ENCODE results near the gene ARHGEF3. TPM values are rescaled to one million over a fixed set of nuclear protein-coding genes. Genes with fewer than 3 reads are reported as not detected.

The ARHGEF3 gene
- total RNA-seq, 1 donor from 2014 or later: 72.2 TPM

DNA sequence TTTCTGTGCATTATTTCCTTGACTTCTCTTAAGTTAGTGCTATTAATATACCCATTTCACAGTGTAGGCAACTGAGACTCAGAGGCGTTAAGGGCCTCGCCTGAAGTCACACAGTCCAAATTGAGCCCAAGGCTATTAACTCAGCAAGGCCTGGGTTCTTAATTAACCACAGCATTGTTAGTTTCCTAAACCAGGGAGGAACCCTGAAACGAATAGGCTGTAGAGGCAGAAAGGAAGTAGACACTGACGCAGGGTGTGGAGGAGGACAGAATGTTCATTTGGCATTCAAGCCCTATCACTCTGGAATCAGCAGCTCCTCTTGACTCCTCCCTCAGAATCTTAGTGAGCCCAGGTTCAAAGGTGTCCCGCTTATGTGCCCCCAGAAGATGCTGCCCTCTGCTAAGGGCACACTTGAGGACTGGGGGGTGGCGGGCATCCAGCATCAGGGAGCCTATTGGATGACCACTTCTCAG is 13.9 kb downstream of the ARHGEF3 start:
- Mint-ChIP-seq H3K4me1 (ENCODE audit: low read depth) (peaks cover 71% of the 10 kb centered on the region), H3K9me3 (ENCODE audit: low read depth) (no peaks in the 10 kb centered on the region), H3K27ac (peak overlapping the region; percentile 27), H3K27me3 (no peaks in the 10 kb centered on the region), H3K4me3 (ENCODE audit: low read depth) (no peak overlapping the region), H3K36me3 (ENCODE audit: insufficient read depth) (peaks cover 9% of the 10 kb centered on the region)
- no peak for DNase-seq (ENCODE audit: low spot score, unreplicated experiment)
- TF ChIP-seq, protein P1, sequence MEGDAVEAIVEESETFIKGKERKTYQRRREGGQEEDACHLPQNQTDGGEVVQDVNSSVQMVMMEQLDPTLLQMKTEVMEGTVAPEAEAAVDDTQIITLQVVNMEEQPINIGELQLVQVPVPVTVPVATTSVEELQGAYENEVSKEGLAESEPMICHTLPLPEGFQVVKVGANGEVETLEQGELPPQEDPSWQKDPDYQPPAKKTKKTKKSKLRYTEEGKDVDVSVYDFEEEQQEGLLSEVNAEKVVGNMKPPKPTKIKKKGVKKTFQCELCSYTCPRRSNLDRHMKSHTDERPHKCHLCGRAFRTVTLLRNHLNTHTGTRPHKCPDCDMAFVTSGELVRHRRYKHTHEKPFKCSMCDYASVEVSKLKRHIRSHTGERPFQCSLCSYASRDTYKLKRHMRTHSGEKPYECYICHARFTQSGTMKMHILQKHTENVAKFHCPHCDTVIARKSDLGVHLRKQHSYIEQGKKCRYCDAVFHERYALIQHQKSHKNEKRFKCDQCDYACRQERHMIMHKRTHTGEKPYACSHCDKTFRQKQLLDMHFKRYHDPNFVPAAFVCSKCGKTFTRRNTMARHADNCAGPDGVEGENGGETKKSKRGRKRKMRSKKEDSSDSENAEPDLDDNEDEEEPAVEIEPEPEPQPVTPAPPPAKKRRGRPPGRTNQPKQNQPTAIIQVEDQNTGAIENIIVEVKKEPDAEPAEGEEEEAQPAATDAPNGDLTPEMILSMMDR (IDR thresholded peaks at IDR 0.05; ENCODE audit: unreplicated experiment): no peak

DNA sequence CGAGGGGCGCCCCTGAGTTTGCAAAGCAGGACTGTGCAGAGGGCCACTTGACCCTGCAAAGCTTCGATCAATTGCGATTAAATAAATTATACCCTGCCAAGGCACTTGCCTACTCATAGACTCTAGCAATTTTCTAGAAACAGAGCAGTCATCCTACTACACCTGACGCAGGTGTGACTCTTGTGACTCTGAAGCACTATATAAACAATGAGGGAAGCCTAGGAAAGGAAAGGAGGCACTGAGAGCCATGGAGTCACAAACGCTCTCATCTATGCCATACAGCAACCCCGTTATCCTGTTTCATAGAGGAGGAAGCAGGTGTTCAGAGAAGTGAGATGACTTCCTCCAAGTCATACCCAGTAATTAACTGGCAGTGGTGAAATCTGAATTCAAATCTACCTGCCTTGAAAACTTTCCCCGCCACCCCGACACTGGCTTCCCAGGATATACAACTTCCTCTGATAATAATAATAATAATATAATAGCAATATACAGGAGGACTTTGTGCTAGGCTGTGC is 14.4 kb downstream of the ARHGEF3 start:
- peaks cover 74% of the 10 kb centered on the region for H3K4me1 Mint-ChIP-seq (ENCODE audit: low read depth)
- peak overlapping the region; percentile 59 for H3K27ac Mint-ChIP-seq
- H3K9me3 Mint-ChIP-seq (ENCODE audit: low read depth): no peaks in the 10 kb centered on the region

DNA sequence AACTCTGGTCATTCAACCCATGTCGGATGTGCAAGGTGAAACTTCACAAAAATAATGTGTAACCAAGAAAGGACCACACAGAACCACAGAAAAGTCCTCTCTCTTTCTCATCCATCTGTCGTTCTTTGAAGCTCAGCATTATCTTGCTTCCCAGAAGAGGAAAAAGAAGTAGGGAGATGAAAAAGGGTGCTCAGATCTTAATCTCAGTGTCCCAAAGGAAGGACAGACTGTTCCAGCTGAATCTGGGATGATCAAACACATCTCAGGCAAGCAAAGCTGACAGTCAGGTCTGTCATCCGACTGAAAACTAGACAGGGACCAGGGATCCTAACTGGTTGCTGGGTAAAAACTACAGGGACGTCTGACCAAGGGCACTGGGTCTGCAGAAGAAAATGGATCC is 16.2 kb downstream of the ARHGEF3 start:
- H3K36me3 Mint-ChIP-seq (ENCODE audit: insufficient read depth): peaks cover 9% of the 10 kb centered on the region
- no peaks in the 10 kb centered on the region for H3K9me3 Mint-ChIP-seq (ENCODE audit: low read depth)
- H3K4me1 Mint-ChIP-seq (ENCODE audit: low read depth): peaks cover 70% of the 10 kb centered on the region
- DNase-seq (ENCODE audit: low spot score, unreplicated experiment): no peak
- peak overlapping the region; percentile 82 for H3K27ac Mint-ChIP-seq
- TF ChIP-seq, protein P1 (IDR thresholded peaks at IDR 0.05; ENCODE audit: unreplicated experiment): no peak
- H3K27me3 Mint-ChIP-seq: no peaks in the 10 kb centered on the region
- H3K4me3 Mint-ChIP-seq (ENCODE audit: low read depth): no peak overlapping the region

More for the DNA sequence above, 14.4 kb downstream of the ARHGEF3 start:
- TF ChIP-seq, protein P1 (IDR thresholded peaks at IDR 0.05; ENCODE audit: unreplicated experiment): no peak
- Mint-ChIP-seq H3K27me3 (no peaks in the 10 kb centered on the region), H3K36me3 (ENCODE audit: insufficient read depth) (peaks cover 7% of the 10 kb centered on the region), H3K4me3 (ENCODE audit: low read depth) (no peak overlapping the region)
- no peak for DNase-seq (ENCODE audit: low spot score, unreplicated experiment)

DNA sequence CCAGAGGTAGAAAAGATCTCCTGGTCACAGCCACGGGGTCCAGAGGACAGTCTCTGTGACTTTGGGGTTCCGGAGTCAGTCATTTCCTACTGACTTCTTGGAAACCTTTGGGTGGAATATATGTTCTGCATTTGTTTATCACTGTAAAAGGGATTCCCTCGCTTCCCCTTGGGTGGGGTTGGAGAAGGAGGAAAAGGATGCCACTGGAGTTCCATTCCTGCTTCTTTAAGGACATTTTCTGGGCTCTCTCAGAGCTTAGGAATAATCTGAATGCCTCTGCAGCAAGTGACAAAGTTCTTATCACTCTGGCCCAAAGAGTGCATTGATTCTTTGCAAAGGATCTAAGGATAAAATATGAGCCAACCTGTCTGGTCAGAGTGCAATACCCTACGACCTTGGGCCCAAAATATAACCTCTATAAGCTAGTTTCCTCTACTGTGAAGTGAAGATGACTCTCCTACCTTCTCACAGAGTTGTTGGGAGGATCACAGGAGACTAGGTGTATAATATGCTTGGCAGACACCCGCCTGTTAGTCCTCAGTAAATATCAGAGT is 17.2 kb downstream of the ARHGEF3 start:
- peak overlapping the region; percentile 82 for H3K27ac Mint-ChIP-seq

DNA sequence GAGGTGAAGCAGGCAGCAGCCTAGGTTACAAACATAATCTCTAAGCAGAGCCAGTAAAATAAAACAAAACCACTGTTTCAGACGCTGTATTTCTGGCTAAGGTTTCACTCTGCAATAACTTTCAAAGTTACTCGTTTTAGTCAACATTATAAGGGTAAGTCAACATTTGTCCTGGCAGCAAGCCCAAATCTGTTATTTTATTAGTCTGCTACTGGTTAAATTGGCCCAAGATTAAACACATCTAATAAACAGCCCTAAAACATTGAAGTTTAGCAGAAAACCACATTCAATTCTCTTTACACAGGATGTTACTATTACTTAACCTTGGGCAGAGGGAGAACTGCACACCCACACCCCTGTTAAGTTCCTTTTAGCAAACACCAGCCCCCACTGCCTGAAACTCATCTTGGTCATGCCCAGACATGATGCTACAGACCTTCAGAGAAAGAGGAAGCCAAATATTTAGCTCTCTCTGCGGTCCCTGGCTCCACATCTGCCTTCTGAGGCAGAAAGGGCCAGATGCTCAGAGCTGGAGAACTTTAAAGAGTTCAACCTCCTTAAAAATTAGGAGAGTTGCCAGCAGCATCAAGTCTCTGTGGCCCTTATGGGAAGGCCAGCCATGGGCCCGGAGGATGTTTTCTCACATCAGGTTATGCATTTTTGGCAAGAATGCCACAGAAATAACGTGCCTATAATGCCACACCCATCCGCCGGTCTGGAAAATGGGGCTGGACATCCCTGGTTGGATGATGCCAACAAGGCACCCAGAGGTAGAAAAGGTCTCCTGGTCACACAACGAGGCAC is 17.9 kb downstream of the ARHGEF3 start:
- DNase-seq (ENCODE audit: low spot score, unreplicated experiment): no peak
- Mint-ChIP-seq H3K27ac (peak overlapping the region; percentile 54), H3K4me3 (ENCODE audit: low read depth) (no peak overlapping the region), H3K4me1 (ENCODE audit: low read depth) (peaks cover 61% of the 10 kb centered on the region), H3K9me3 (ENCODE audit: low read depth) (no peaks in the 10 kb centered on the region), H3K36me3 (ENCODE audit: insufficient read depth) (peaks cover 12% of the 10 kb centered on the region), H3K27me3 (no peaks in the 10 kb centered on the region)
- TF ChIP-seq, protein P1 (IDR thresholded peaks at IDR 0.05; ENCODE audit: unreplicated experiment): no peak

More for the DNA sequence above, 17.2 kb downstream of the ARHGEF3 start:
- Mint-ChIP-seq H3K27me3 (no peaks in the 10 kb centered on the region), H3K4me3 (ENCODE audit: low read depth) (no peak overlapping the region), H3K9me3 (ENCODE audit: low read depth) (no peaks in the 10 kb centered on the region), H3K4me1 (ENCODE audit: low read depth) (peaks cover 62% of the 10 kb centered on the region), H3K36me3 (ENCODE audit: insufficient read depth) (peaks cover 12% of the 10 kb centered on the region)
- DNase-seq (ENCODE audit: low spot score, unreplicated experiment): no peak
- TF ChIP-seq, protein P1 (IDR thresholded peaks at IDR 0.05; ENCODE audit: unreplicated experiment): no peak
